Neural cell (in vitro differentiated cells): ENCODE measurements around the gene PRR5.

ENCODE experiments used
- CTCF ChIP-seq: fragments of 450-650 bp; IDR thresholded peaks from 2 replicates; pipeline ENCODE4 v1.5.1; 2014; ENCODE audit warnings: antibody characterized with exemption, mild to moderate bottlenecking, moderate library complexity; ENCODE audit not compliant: poor library complexity, severe bottlenecking
- EP300 ChIP-seq: fragments of 450-650 bp; conservative IDR thresholded peaks from 2 replicates; pipeline ENCODE4 v1.6.1; 2014; ENCODE audit warnings: antibody characterized with exemption, mild to moderate bottlenecking, moderate library complexity; ENCODE audit not compliant: poor library complexity, severe bottlenecking
- EZH2 ChIP-seq: fragments of 200-600, 300-800 bp; shearing (Covaris generic), sonication (generic); IDR thresholded peaks from 2 replicates; pipeline ENCODE4 v1.6.1; 2014; ENCODE audit warnings: antibody characterized with exemption, low read length, borderline replicate concordance, mild to moderate bottlenecking; ENCODE audit not compliant: insufficient read depth, poor library complexity, severe bottlenecking
- POLR2AphosphoS5 ChIP-seq: IDR thresholded peaks from 2 replicates; pipeline ENCODE4 v1.6.1; 2012
- RAD21 ChIP-seq: fragments of 450-650 bp; conservative IDR thresholded peaks from 2 replicates; pipeline ENCODE4 v1.6.1; 2014; ENCODE audit warnings: antibody characterized with exemption, mild to moderate bottlenecking, moderate library complexity
- SMC3 ChIP-seq: fragments of 450-650 bp; conservative IDR thresholded peaks from 2 replicates; pipeline ENCODE4 v1.6.1; 2014; ENCODE audit warnings: antibody characterized with exemption, mild to moderate bottlenecking, moderate library complexity; ENCODE audit not compliant: poor library complexity

GRCh38 chr22:44677353-44677840, 24.6 kb upstream of the PRR5 start:
- no peak for TF ChIP-seq CTCF
- no peak for TF ChIP-seq EP300
- TF ChIP-seq EZH2: no peak
- TF ChIP-seq POLR2AphosphoS5: no peak
- no peak for TF ChIP-seq SMC3
- no peak for TF ChIP-seq RAD21
